ENCODE measurements around the gene PRDM12.

PRDM12 gene

DNA sequence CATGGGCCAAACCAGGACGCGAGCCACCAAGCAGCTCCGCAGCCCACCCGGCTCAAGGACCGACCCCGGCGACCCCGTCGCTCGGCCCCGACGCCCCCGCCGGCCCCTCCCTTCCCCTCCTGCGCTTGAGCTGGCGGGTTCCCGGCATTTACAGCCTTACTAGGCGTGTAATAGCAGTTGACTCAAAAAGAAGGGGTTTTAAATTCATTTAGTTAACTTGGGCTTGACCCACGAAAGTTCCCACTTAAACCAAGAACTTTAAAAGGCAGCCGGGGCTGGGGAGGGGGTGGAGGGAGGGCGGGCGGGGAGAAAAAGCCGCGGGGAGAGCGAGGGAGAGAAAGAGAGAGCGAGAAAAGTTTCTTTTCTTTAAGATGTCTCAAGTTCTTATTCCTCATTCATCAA, 636 bp downstream of the PRDM12 start:
- no peaks in the 10 kb centered on the region for H3K36me3 ChIP-seq (ENCODE audit: control insufficient read depth in 2 of 2, insufficient read depth in 2 of 2, low read length in 2 of 2)
- H3K9me3 ChIP-seq (ENCODE audit: control insufficient read depth in 2 of 2, low read length in 2 of 2) = no peaks in the 10 kb centered on the region
- H3K27ac ChIP-seq (ENCODE audit: low read depth in 2 of 2, low read length in 2 of 2) = no peak overlapping the region
- no peak overlapping the region for H3K4me3 ChIP-seq (ENCODE audit: low read length in 2 of 2)
- H3K4me1 ChIP-seq (ENCODE audit: control insufficient read depth in 2 of 2, insufficient read depth in 2 of 2, low read length in 2 of 2) = peaks cover 7 to 8% of the 10 kb centered on the region in 2 donors
- no peak overlapping the region for H3K9ac ChIP-seq (ENCODE audit: low read depth in 1 of 2, low read length in 2 of 2)
- H3K27me3 ChIP-seq (ENCODE audit: control insufficient read depth in 2 of 2, insufficient read depth in 2 of 2, low read length in 2 of 2) = peaks cover 49 to 65% of the 10 kb centered on the region in 2 donors

DNA sequence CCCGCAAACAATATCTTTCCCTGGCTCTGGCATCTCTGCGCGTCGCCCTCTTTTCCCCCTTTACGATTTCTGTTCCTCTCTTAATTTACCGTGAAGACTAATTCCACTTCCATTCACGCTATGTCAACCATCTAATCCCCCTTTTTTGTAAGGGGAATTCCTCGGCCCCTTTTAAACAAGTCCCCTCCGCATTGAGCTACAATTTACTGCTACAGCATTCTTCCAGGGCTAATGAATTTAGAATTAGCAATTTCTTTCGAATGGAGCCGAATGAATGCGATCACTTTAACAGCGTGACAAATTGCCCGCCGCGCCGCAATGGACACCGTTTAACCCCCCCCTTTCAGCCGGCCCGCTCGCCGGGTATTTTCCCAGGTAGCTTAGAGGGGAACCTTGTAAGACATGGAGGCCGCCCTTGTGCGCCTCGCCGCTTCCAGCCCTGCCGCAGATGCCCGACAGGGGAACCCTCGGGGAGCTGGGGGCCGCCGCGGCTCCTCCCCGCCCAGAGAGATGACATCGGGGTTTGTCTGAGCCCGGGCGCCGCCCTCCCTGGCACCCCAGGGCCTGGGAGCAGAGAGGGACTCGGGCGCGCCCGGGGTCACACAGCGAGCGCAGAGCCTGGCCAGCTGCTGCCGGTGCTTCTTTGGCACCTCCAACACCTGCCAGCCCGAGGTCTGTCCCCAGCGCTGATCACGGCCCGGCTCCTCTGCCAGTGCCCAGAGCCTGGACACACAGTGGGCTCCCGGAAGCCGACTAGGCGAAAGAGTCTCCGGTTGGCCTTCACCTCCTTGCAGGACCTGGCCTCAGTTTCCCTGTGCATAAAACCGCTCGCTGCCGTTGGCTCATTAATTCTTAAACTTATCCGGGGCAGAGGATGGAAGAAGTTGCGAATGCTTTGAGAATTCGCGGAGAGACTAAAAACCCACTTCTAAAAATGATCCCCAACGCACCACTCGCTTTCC, 1.3 kb downstream of the PRDM12 start:
- no peaks in the 10 kb centered on the region for H3K9me3 ChIP-seq (ENCODE audit: control insufficient read depth in 2 of 2, low read length in 2 of 2)
- H3K36me3 ChIP-seq (ENCODE audit: control insufficient read depth in 2 of 2, insufficient read depth in 2 of 2, low read length in 2 of 2) = no peaks in the 10 kb centered on the region
- peaks cover 49 to 65% of the 10 kb centered on the region in 2 donors for H3K27me3 ChIP-seq (ENCODE audit: control insufficient read depth in 2 of 2, insufficient read depth in 2 of 2, low read length in 2 of 2)
- H3K9ac ChIP-seq (ENCODE audit: low read depth in 1 of 2, low read length in 2 of 2) = no peak overlapping the region
- H3K27ac ChIP-seq (ENCODE audit: low read depth in 2 of 2, low read length in 2 of 2) = no peak overlapping the region
- H3K4me1 ChIP-seq (ENCODE audit: control insufficient read depth in 2 of 2, insufficient read depth in 2 of 2, low read length in 2 of 2) = peaks cover 7 to 8% of the 10 kb centered on the region in 2 donors
- H3K4me3 ChIP-seq (ENCODE audit: low read length in 2 of 2) = no peak overlapping the region

DNA sequence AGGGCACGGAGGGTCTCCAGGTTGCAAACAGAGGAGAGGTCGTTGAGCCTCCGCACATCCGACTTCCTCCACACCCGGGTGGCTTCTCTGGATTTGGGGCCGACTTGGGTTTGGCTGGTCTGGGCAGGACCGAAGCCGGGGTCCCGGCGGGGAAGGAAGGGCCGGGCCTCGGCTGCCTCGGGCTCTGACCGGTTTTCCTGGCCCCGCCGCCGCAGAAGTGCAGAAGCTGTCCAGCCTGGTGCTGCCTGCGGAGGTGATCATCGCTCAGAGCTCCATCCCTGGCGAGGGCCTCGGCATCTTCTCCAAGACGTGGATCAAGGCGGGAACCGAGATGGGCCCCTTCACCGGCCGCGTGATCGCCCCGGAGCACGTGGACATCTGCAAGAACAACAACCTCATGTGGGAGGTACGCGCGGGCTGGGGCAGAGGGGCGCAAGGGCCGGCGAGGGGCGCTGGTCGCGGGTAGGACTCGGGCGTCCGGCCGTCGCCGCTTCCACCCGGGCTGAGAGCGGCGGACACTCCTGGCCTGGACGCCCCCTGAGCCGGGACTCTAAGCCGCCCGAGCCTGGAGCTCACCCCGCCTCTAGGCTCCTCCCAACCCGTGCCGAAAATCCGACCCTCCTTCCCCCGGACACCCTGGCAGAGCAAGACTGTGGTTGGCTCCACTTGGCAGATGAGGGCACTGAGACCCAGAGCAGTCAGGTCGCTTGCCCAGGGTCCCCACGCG, 2.2 kb downstream of the PRDM12 start:
- H3K4me1 ChIP-seq (ENCODE audit: control insufficient read depth in 2 of 2, insufficient read depth in 2 of 2, low read length in 2 of 2) = peaks cover 5 to 8% of the 10 kb centered on the region in 2 donors
- H3K36me3 ChIP-seq (ENCODE audit: control insufficient read depth in 2 of 2, insufficient read depth in 2 of 2, low read length in 2 of 2) = no peaks in the 10 kb centered on the region
- H3K9me3 ChIP-seq (ENCODE audit: control insufficient read depth in 2 of 2, low read length in 2 of 2) = no peaks in the 10 kb centered on the region
- no peak overlapping the region for H3K27ac ChIP-seq (ENCODE audit: low read depth in 2 of 2, low read length in 2 of 2)
- H3K9ac ChIP-seq (ENCODE audit: low read depth in 1 of 2, low read length in 2 of 2) = no peak overlapping the region
- peaks cover 48 to 60% of the 10 kb centered on the region in 2 donors for H3K27me3 ChIP-seq (ENCODE audit: control insufficient read depth in 2 of 2, insufficient read depth in 2 of 2, low read length in 2 of 2)
- H3K4me3 ChIP-seq (ENCODE audit: low read length in 2 of 2) = no peak overlapping the region

DNA sequence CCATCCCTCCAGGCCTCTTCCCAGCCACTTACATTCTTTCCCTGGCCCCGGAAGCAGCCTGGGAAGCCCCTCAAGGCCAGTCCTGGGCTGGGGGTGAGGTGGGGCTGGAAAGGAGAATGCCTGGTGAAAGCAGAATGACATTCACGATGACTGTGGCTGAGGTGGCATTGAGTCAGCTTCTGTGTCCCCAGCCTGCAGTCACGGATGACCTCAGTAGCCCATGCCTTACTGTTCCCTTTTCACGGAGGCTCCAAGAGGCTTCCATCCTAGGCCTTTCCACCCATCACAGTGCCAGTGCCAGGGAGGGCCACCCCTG, 2.7 kb downstream of the PRDM12 start:
- Histone ChIP-seq H3K9ac (ENCODE audit: low read depth in 1 of 2, low read length in 2 of 2) (no peak overlapping the region), H3K27ac (ENCODE audit: low read depth in 2 of 2, low read length in 2 of 2) (no peak overlapping the region), H3K27me3 (ENCODE audit: control insufficient read depth in 2 of 2, insufficient read depth in 2 of 2, low read length in 2 of 2) (peaks cover 42 to 55% of the 10 kb centered on the region in 2 donors), H3K4me1 (ENCODE audit: control insufficient read depth in 2 of 2, insufficient read depth in 2 of 2, low read length in 2 of 2) (peaks cover 3 to 5% of the 10 kb centered on the region in 2 donors), H3K36me3 (ENCODE audit: control insufficient read depth in 2 of 2, insufficient read depth in 2 of 2, low read length in 2 of 2) (no peaks in the 10 kb centered on the region), H3K4me3 (ENCODE audit: low read length in 2 of 2) (no peak overlapping the region), H3K9me3 (ENCODE audit: control insufficient read depth in 2 of 2, low read length in 2 of 2) (no peaks in the 10 kb centered on the region)

DNA sequence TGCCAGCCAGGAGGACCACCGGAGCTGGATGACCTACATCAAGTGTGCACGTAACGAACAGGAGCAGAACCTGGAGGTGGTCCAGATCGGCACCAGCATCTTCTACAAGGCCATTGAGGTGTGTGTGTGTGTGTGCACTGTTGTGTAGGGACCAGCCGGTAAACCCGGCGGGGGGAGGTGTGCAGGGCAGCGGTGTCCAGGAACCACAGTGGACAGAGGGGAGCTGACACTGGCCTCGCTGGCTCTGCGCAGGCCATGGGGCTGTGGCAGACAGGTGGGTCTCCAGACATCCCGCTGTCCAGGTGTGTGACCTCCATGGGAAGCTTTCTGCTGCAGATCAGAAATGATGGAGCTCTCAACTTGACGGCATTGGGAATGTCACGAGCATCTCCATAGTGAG, 3.8 kb downstream of the PRDM12 start:
- peaks cover 31 to 44% of the 10 kb centered on the region in 2 donors for H3K27me3 ChIP-seq (ENCODE audit: control insufficient read depth in 2 of 2, insufficient read depth in 2 of 2, low read length in 2 of 2)
- no peaks in the 10 kb centered on the region for H3K9me3 ChIP-seq (ENCODE audit: control insufficient read depth in 2 of 2, low read length in 2 of 2)
- H3K4me3 ChIP-seq (ENCODE audit: low read length in 2 of 2) = no peak overlapping the region

DNA sequence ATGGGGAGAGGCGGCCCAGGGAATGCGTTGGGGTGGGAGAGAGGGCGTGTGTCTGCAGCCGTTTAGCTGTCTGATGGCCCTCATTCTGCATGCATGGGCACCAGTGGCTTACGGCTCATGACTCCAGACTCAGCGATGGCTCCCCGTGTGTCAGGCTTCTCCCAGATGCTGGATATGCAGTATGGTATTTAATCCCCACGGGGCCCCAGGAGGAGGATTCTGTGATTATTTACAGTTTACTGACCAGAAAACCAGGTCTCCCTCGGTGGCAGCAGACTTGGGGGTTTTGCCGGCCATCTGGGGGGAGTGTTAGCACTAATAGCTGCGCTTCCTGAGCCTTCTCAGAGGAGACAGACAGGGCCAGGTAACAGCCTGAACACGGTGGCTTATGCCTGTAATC, 4.3 kb downstream of the PRDM12 start:
- H3K27ac ChIP-seq (ENCODE audit: low read depth in 2 of 2, low read length in 2 of 2) = no peak overlapping the region
- no peak overlapping the region for H3K9ac ChIP-seq (ENCODE audit: low read depth in 1 of 2, low read length in 2 of 2)
- no peak overlapping the region for H3K4me3 ChIP-seq (ENCODE audit: low read length in 2 of 2)
- H3K36me3 ChIP-seq (ENCODE audit: control insufficient read depth in 2 of 2, insufficient read depth in 2 of 2, low read length in 2 of 2) = no peaks in the 10 kb centered on the region
- peaks cover 0 to 2% of the 10 kb centered on the region in 2 donors for H3K4me1 ChIP-seq (ENCODE audit: control insufficient read depth in 2 of 2, insufficient read depth in 2 of 2, low read length in 2 of 2)
- H3K9me3 ChIP-seq (ENCODE audit: control insufficient read depth in 2 of 2, low read length in 2 of 2) = no peaks in the 10 kb centered on the region
- peaks cover 30 to 40% of the 10 kb centered on the region in 2 donors for H3K27me3 ChIP-seq (ENCODE audit: control insufficient read depth in 2 of 2, insufficient read depth in 2 of 2, low read length in 2 of 2)

More for the DNA sequence above, 3.8 kb downstream of the PRDM12 start:
- Histone ChIP-seq H3K9ac (ENCODE audit: low read depth in 1 of 2, low read length in 2 of 2) (no peak overlapping the region), H3K27ac (ENCODE audit: low read depth in 2 of 2, low read length in 2 of 2) (no peak overlapping the region), H3K4me1 (ENCODE audit: control insufficient read depth in 2 of 2, insufficient read depth in 2 of 2, low read length in 2 of 2) (peaks cover 2 to 4% of the 10 kb centered on the region in 2 donors), H3K36me3 (ENCODE audit: control insufficient read depth in 2 of 2, insufficient read depth in 2 of 2, low read length in 2 of 2) (no peaks in the 10 kb centered on the region)

DNA sequence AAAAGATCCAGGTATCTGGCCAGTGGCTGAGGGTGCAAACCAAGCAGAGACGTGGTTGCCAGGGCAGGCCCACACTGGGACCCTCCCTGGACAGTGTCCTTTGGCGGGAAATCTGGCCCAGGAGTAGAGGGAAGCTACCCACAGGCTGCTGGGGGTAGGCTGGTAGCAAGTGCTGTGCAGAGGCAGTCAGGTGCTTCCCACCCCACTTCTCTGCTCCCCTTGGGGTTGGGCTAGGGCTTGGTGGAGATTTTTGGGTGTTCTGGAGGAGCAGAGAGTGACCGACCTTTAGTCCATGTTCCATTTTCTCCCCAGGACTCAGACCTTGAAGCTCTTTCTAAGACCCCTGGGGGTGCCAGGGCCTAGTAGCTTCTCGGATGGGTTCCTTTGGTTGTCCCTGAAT, 5.6 kb downstream of the PRDM12 start:
- Histone ChIP-seq H3K27me3 (ENCODE audit: control insufficient read depth in 2 of 2, insufficient read depth in 2 of 2, low read length in 2 of 2) (peaks cover 27 to 28% of the 10 kb centered on the region in 2 donors), H3K4me1 (ENCODE audit: control insufficient read depth in 2 of 2, insufficient read depth in 2 of 2, low read length in 2 of 2) (no peaks in the 10 kb centered on the region), H3K9ac (ENCODE audit: low read depth in 1 of 2, low read length in 2 of 2) (no peak overlapping the region), H3K4me3 (ENCODE audit: low read length in 2 of 2) (no peak overlapping the region), H3K36me3 (ENCODE audit: control insufficient read depth in 2 of 2, insufficient read depth in 2 of 2, low read length in 2 of 2) (no peaks in the 10 kb centered on the region), H3K27ac (ENCODE audit: low read depth in 2 of 2, low read length in 2 of 2) (no peak overlapping the region), H3K9me3 (ENCODE audit: control insufficient read depth in 2 of 2, low read length in 2 of 2) (no peaks in the 10 kb centered on the region)

DNA sequence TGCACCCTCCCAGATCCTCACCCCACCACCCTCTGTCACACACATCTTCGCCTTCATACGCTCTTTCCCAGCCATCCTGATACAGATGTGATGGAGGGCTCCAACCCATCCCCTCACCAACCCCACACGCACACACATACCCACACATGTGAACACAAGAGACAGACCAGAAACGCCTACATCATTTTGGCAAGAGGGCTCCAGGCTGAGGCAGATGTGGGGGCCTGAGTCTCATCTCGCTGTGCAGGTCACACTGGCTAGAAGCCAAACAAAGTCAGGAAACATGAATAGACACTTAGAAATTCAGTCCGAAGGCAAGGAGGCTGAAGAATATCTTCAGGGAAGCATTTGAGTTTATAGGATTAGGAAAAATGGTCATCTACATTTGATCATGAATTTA, 6.2 kb downstream of the PRDM12 start:
- Histone ChIP-seq H3K4me1 (ENCODE audit: control insufficient read depth in 2 of 2, insufficient read depth in 2 of 2, low read length in 2 of 2) (no peaks in the 10 kb centered on the region), H3K9me3 (ENCODE audit: control insufficient read depth in 2 of 2, low read length in 2 of 2) (no peaks in the 10 kb centered on the region), H3K4me3 (ENCODE audit: low read length in 2 of 2) (no peak overlapping the region), H3K27ac (ENCODE audit: low read depth in 2 of 2, low read length in 2 of 2) (no peak overlapping the region), H3K9ac (ENCODE audit: low read depth in 1 of 2, low read length in 2 of 2) (no peak overlapping the region), H3K36me3 (ENCODE audit: control insufficient read depth in 2 of 2, insufficient read depth in 2 of 2, low read length in 2 of 2) (no peaks in the 10 kb centered on the region), H3K27me3 (ENCODE audit: control insufficient read depth in 2 of 2, insufficient read depth in 2 of 2, low read length in 2 of 2) (peaks cover 25 to 27% of the 10 kb centered on the region in 2 donors)

DNA sequence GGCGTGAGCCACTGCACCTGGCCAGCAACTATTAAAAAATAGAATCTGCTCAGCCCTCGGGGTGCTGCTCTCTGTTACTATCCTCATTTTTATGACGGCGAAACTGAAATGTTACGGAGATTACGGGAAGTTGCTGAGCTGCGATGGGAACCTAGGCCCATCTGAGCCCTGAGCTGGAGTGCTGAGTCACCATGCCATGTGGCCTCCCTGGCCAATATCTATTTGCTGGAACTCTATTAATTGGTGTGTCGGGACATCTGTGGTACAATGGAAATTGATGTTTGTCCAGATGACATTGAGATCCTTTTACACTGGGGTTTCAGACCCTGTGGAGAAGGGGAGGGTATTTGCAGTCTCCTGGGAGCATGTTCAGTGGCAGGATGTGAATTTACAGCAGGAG, 8.1 kb downstream of the PRDM12 start:
- Histone ChIP-seq H3K4me3 (ENCODE audit: low read length in 2 of 2) (no peak overlapping the region), H3K9me3 (ENCODE audit: control insufficient read depth in 2 of 2, low read length in 2 of 2) (no peaks in the 10 kb centered on the region), H3K4me1 (ENCODE audit: control insufficient read depth in 2 of 2, insufficient read depth in 2 of 2, low read length in 2 of 2) (no peaks in the 10 kb centered on the region), H3K27ac (ENCODE audit: low read depth in 2 of 2, low read length in 2 of 2) (no peak overlapping the region), H3K36me3 (ENCODE audit: control insufficient read depth in 2 of 2, insufficient read depth in 2 of 2, low read length in 2 of 2) (no peaks in the 10 kb centered on the region), H3K27me3 (ENCODE audit: control insufficient read depth in 2 of 2, insufficient read depth in 2 of 2, low read length in 2 of 2) (peaks cover 11 to 12% of the 10 kb centered on the region in 2 donors), H3K9ac (ENCODE audit: low read depth in 1 of 2, low read length in 2 of 2) (no peak overlapping the region)

DNA sequence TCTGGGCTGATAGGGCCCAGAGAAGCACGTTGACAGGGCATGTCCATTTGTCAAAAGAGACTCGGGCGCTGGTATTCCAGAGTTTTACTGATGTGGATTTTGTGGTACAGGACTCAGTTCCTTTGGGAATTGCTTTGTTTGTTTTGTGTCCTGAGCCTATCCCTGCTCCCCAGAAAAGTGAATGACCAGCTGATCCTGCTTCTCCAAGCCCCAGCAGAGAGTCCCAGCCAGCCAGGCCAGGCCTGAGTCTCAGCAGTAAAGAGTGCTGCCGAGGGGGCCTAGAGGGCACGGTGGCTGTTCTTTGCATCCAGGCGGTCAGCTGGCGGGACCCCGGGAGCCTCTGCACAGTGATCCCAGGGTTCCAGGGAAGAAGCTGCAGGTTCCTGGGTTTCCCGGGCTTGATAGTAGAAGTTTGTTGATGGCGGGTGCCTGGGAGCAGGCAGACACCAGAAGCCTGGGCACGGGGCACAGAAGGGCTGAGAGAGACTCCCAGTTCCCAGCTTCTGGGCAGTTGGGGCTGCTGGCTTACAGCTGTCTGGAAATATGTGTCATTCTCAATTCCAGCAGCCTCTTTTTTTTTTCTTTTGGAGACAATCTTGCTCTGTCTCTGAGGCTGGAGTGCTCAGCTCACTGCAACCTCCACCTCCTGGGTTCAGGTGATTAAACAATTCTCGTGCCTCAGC, 8.7 kb downstream of the PRDM12 start:
- Histone ChIP-seq H3K36me3 (ENCODE audit: control insufficient read depth in 2 of 2, insufficient read depth in 2 of 2, low read length in 2 of 2) (no peaks in the 10 kb centered on the region), H3K4me3 (ENCODE audit: low read length in 2 of 2) (no peak overlapping the region), H3K27me3 (ENCODE audit: control insufficient read depth in 2 of 2, insufficient read depth in 2 of 2, low read length in 2 of 2) (peaks cover 5 to 6% of the 10 kb centered on the region in 2 donors), H3K4me1 (ENCODE audit: control insufficient read depth in 2 of 2, insufficient read depth in 2 of 2, low read length in 2 of 2) (no peaks in the 10 kb centered on the region), H3K27ac (ENCODE audit: low read depth in 2 of 2, low read length in 2 of 2) (no peak overlapping the region), H3K9ac (ENCODE audit: low read depth in 1 of 2, low read length in 2 of 2) (no peak overlapping the region), H3K9me3 (ENCODE audit: control insufficient read depth in 2 of 2, low read length in 2 of 2) (no peaks in the 10 kb centered on the region)
